Keratinocyte (primary cell): ENCODE measurements around the gene SUSD4. TPM values are rescaled to one million over a fixed set of nuclear protein-coding genes. Genes with fewer than 3 reads are reported as not detected.

Source experiments
- DNase-seq: peaks from one replicate; pipeline ENCODE4 v3.0.0-alpha.2; 2011; ENCODE audit warnings: low read depth, missing footprints, low spot score
- FAIRE-seq: peaks from 2 replicates; lab custom pipeline; 2011; peaks lifted over from hg19 to GRCh38; lab: Jason Lieb, UNC
- H2AFZ ChIP-seq: 2 replicates; pipeline ENCODE4 v1.6.0; 2012; ENCODE audit warnings: low read length, control low read depth, inconsistent platforms; ENCODE audit not compliant: control insufficient read depth
- H3K27ac ChIP-seq: 2 replicates; pipeline ENCODE4 v1.5.1; 2011; ENCODE audit warnings: low read length; ENCODE audit not compliant: control insufficient read depth, insufficient read depth
- H3K27me3 ChIP-seq: 3 replicates; pipeline ENCODE4 v1.6.0; 2011; ENCODE audit warnings: low read length; ENCODE audit not compliant: control insufficient read depth, insufficient read depth; ENCODE audit errors: extremely low read depth
- H3K36me3 ChIP-seq, 2 experiments: 2 replicates in 1 of 2; 3 replicates in 1 of 2; pipeline ENCODE4 v1.5.1; 2011; ENCODE audit warnings: low read length in 2 of 2, mild to moderate bottlenecking in 1 of 2; ENCODE audit not compliant: control insufficient read depth in 2 of 2, insufficient read depth in 2 of 2; ENCODE audit errors: extremely low read depth in 1 of 2
- H3K4me1 ChIP-seq: 3 replicates; pipeline ENCODE4 v1.5.1; 2011; ENCODE audit warnings: low read length; ENCODE audit not compliant: control insufficient read depth, insufficient read depth; ENCODE audit errors: extremely low read depth
- H3K4me2 ChIP-seq: 3 replicates; pipeline ENCODE4 v1.6.0; 2011; ENCODE audit warnings: low read depth, low read length; ENCODE audit not compliant: control insufficient read depth, insufficient read depth; ENCODE audit errors: extremely low read depth
- H3K4me3 ChIP-seq, 3 experiments: fragments of 200-600 bp in 1 of 3; sonication (generic) in 1 of 3; 2 replicates in 2 of 3; 3 replicates in 1 of 3; pipeline ENCODE4 v1.5.1; 2011 to 2016; ENCODE audit warnings: low read length in 3 of 3, mild to moderate bottlenecking in 3 of 3, control low read depth in 2 of 3, inconsistent platforms in 1 of 3, low read depth in 1 of 3, mixed read lengths in 1 of 3, mixed run types in 1 of 3, moderate library complexity in 1 of 3; ENCODE audit not compliant: control insufficient read depth in 2 of 3, insufficient read depth in 2 of 3; ENCODE audit errors: extremely low read depth in 1 of 3
- H3K79me2 ChIP-seq: 2 replicates; pipeline ENCODE4 v1.6.0; 2012; ENCODE audit warnings: low read length; ENCODE audit not compliant: control insufficient read depth, insufficient read depth
- H3K9ac ChIP-seq: 3 replicates; pipeline ENCODE4 v1.6.0; 2011; ENCODE audit warnings: low read length; ENCODE audit not compliant: control insufficient read depth, insufficient read depth; ENCODE audit errors: extremely low read depth
- H3K9me1 ChIP-seq: 3 replicates; pipeline ENCODE4 v1.6.0; 2011; ENCODE audit warnings: low read length; ENCODE audit not compliant: control insufficient read depth, insufficient read depth; ENCODE audit errors: extremely low read depth
- H3K9me3 ChIP-seq: 2 replicates; pipeline ENCODE4 v1.5.1; 2012; ENCODE audit warnings: low read depth, low read length; ENCODE audit not compliant: control insufficient read depth
- H4K20me1 ChIP-seq: 3 replicates; pipeline ENCODE4 v1.6.0; 2011; ENCODE audit warnings: low read length; ENCODE audit not compliant: control insufficient read depth, insufficient read depth; ENCODE audit errors: extremely low read depth
- CTCF ChIP-seq, 3 experiments: IDR thresholded peaks in 1 of 3; conservative IDR thresholded peaks in 1 of 3; optimal IDR thresholded peaks in 1 of 3; 2 replicates in 2 of 3; 3 replicates in 1 of 3; pipeline versions ENCODE3 to v1.5.1; 2011; ENCODE audit warnings: low read length in 3 of 3, mild to moderate bottlenecking in 3 of 3, moderate library complexity in 2 of 3, control low read depth in 1 of 3, inconsistent platforms in 1 of 3; ENCODE audit not compliant: insufficient read depth in 2 of 3; ENCODE audit errors: extremely low read depth in 1 of 3
- EZH2 ChIP-seq: IDR thresholded peaks from one replicate; pipeline ENCODE4 v1.6.1; 2012; ENCODE audit warnings: inconsistent platforms, mild to moderate bottlenecking, low read length, moderate library complexity
- dilution Hi-C: fragments of 300-500 bp; cut with MboI; formaldehyde crosslinking; loops from one replicate; pipeline ENCODE4 v1.7.0; 2020; ENCODE audit warnings: low sequenced_read_pairs; ENCODE audit not compliant: extremely low pct_ligation_motif_present
- polyA plus RNA-seq, 5 experiments: library from polyadenylated mRNA; depleted of rRNA in 3 of 5; stranded (reverse) in 3 of 5; stranded (forward) in 1 of 5; unstranded in 1 of 5; fragments of >200 nt; gene quantifications; 1 replicate in 1 of 5; 2 replicates in 3 of 5; 3 replicates in 1 of 5; pipeline versions ENCODE4 v1.2.1 to v1.2.3, GENCODE V29; 2011 to 2012; ENCODE audit warnings: missing spikeins in 2 of 5, low read depth in 1 of 5, low replicate concordance in 1 of 5

The SUSD4 gene
- polyA plus RNA-seq, 1 donor (not counting 4 experiments of a cell fraction or from before 2014, with no cell fraction given): 1.6 TPM

- Histone ChIP-seq H3K36me3 (no peaks in the 10 kb centered on the region), H3K27ac (no peak overlapping the region), H4K20me1 (no peaks in the 10 kb centered on the region), H2AFZ (no peak overlapping the region), H3K4me2 (no peak overlapping the region), H3K9me1 (no peaks in the 10 kb centered on the region), H3K27me3 (no peaks in the 10 kb centered on the region), H3K9me3 (no peaks in the 10 kb centered on the region), H3K79me2 (no peaks in the 10 kb centered on the region), H3K9ac (no peak overlapping the region), H3K4me1 (peaks cover 21% of the 10 kb centered on the region), H3K4me3 (no peak overlapping the region)
- dilution Hi-C loops: no loop called here
- DNase-seq: no peak
- FAIRE-seq: no peak
- TF ChIP-seq EZH2: no peak
- no peak for TF ChIP-seq CTCF (optimal IDR thresholded peaks at IDR 0.05 in 1 of 3, IDR thresholded peaks at IDR 0.05 in 1 of 3, conservative IDR thresholded peaks at IDR 0.05 in 1 of 3; ENCODE audit: extremely low read depth in 1 of 3, insufficient read depth in 2 of 3, low read length in 3 of 3)
Observed at GRCh38 chr1:223179786-223180185, 184.2 kb downstream of the SUSD4 start.

GRCh38 chr1:223179280-223179679 lies 184.7 kb downstream of the SUSD4 start:
- Histone ChIP-seq H3K9me3 (no peaks in the 10 kb centered on the region), H3K4me2 (no peak overlapping the region), H3K79me2 (no peaks in the 10 kb centered on the region), H3K4me1 (peaks cover 21% of the 10 kb centered on the region), H3K27ac (no peak overlapping the region), H3K27me3 (no peaks in the 10 kb centered on the region), H3K36me3 (no peaks in the 10 kb centered on the region), H3K9me1 (no peaks in the 10 kb centered on the region), H4K20me1 (no peaks in the 10 kb centered on the region), H3K9ac (no peak overlapping the region), H3K4me3 (no peak overlapping the region), H2AFZ (no peak overlapping the region)
- FAIRE-seq (no peak), DNase-seq (no peak)
- TF ChIP-seq EZH2: no peak
- no peak for TF ChIP-seq CTCF (optimal IDR thresholded peaks at IDR 0.05 in 1 of 3, IDR thresholded peaks at IDR 0.05 in 1 of 3, conservative IDR thresholded peaks at IDR 0.05 in 1 of 3; ENCODE audit: extremely low read depth in 1 of 3, insufficient read depth in 2 of 3, low read length in 3 of 3)
- dilution Hi-C loops: no loop called here
